T-helper 2 cell treated with Interferon-gamma antibody and Interleukin-4, amounts not matched to agents 5 μg/mL and 100 μg/mL, for 36 hours (primary cell): Measurements from ENCODE around the gene VWA8.

ENCODE experiments used
- DNase-seq: peaks from one replicate; pipeline ENCODE4 v3.0.0; 2021; ENCODE audit warnings: low spot score
- H3K27ac Mint-ChIP-seq: one replicate; pipeline ENCODE4 v1.8.0; 2021; ENCODE audit warnings: mild to moderate bottlenecking, mixed read lengths
- H3K27me3 Mint-ChIP-seq: one replicate; pipeline ENCODE4 v1.8.0; 2021; ENCODE audit warnings: low read depth, mixed read lengths
- H3K36me3 Mint-ChIP-seq: one replicate; pipeline ENCODE4 v1.8.0; 2021; ENCODE audit warnings: low read depth, mixed read lengths
- H3K4me1 Mint-ChIP-seq: one replicate; pipeline ENCODE4 v1.8.0; 2021; ENCODE audit warnings: low read depth, mixed read lengths
- H3K4me3 Mint-ChIP-seq: one replicate; pipeline ENCODE4 v1.8.0; 2022; ENCODE audit warnings: mild to moderate bottlenecking, moderate library complexity, mixed read lengths
- H3K9me3 Mint-ChIP-seq: one replicate; pipeline ENCODE4 v1.8.0; 2021; ENCODE audit warnings: mixed read lengths

Gene VWA8

DNA sequence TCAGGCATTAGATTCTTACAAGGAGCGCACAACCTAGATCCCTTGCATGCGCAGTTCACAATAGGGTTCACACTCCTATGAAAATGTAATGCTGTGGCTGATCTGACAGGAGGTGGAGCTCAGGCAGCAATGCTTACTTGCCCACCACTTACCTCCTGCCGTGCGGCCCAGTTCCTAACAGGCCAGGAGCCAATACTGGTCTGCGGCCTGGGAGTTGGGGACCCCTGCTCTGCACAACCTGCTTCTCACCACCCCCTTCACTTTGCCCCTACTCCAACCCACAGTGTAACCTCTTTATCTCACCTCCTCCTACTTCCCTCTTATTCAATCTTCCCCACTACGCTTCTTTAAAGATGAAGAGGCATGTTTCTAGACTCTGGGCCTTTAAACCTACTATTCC, 263.3 kb downstream of the VWA8 start:
- no peaks in the 10 kb centered on the region for H3K9me3 Mint-ChIP-seq
- peaks cover 5% of the 10 kb centered on the region for H3K36me3 Mint-ChIP-seq
- no peak for DNase-seq
- no peak overlapping the region for H3K4me3 Mint-ChIP-seq
- no peak overlapping the region for H3K27ac Mint-ChIP-seq
- H3K4me1 Mint-ChIP-seq: peaks cover 3% of the 10 kb centered on the region
- no peaks in the 10 kb centered on the region for H3K27me3 Mint-ChIP-seq

DNA sequence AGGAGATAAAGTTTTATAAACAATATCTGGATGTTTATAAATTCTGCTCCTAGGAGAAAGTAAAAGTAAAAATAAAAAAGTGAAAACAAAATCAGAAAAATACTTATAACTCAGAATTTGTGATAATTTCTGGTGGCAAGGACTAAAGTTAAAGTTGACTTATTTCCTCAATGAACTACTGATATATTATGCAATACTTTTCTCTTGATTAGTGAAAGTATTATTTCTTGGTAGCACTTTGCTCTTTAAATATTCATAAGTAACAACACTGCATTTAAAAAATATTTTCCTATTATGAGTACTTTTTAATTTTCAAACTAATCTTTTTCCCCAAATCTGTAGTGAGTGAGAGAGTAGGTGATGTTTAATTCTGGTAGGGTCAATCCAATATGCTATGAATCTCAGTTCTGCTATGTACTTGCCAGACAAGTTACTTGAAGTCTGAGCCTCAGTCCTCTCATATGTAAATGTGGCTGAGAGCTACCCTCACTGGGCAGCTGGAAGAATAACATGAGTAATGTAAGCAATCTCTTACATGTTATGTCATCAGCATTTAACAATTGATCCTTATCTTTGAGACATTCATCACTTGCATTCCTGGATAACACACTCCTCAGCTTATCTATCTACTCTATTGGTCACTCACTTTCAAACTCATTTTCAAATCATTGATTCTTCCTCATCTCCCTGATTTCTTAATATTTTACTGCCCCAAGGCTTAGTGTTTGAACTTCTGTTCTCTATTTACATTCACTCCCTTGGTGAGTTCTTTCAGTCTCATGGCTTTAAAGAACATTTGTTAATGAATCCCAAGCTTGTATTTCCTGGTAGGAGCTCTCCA, 264.5 kb downstream of the VWA8 start:
- no peak overlapping the region for H3K4me3 Mint-ChIP-seq
- H3K36me3 Mint-ChIP-seq: peaks cover 5% of the 10 kb centered on the region
- no peak for DNase-seq
- H3K27ac Mint-ChIP-seq: no peak overlapping the region
- H3K27me3 Mint-ChIP-seq: no peaks in the 10 kb centered on the region
- H3K9me3 Mint-ChIP-seq: no peaks in the 10 kb centered on the region
- H3K4me1 Mint-ChIP-seq: peaks cover 3% of the 10 kb centered on the region

DNA sequence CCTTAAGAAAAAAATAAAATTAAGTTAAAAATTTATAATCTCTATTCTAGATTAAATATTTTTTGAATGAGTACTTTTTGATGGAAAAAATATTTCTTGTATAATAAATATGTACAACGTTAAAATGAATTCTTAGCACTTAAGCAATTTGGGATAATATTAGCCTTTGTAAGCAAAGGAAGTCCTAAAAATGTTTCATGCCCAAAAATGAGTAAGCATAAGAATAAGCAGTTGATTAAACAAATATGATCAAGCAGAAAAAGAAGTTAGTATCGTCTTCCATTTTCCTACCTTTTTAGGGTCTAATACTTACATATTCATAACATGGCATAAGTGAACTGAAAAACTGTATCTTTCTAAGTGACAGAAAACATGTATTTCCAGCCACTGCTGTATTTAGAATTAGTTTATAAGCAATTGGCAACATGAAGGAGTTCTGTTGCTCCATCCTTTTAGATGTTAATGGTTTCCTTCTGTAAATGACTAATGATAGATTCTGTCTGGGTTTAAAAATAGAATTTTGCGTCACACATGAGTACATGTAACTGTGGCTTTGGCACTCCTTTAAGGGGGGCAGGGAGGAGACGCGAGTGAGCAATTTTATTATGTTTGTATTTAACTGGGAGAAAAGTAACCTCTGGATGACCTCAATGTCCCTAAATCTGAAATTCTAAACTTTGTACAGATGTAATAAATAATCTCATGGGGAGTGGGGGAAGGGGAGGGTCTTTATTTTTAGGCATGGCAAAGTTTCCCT, 266.2 kb downstream of the VWA8 start:
- H3K27ac Mint-ChIP-seq: no peak overlapping the region
- no peaks in the 10 kb centered on the region for H3K27me3 Mint-ChIP-seq
- peaks cover 3% of the 10 kb centered on the region for H3K4me1 Mint-ChIP-seq
- H3K9me3 Mint-ChIP-seq: no peaks in the 10 kb centered on the region
- peaks cover 10% of the 10 kb centered on the region for H3K36me3 Mint-ChIP-seq
- no peak overlapping the region for H3K4me3 Mint-ChIP-seq
- DNase-seq: no peak

DNA sequence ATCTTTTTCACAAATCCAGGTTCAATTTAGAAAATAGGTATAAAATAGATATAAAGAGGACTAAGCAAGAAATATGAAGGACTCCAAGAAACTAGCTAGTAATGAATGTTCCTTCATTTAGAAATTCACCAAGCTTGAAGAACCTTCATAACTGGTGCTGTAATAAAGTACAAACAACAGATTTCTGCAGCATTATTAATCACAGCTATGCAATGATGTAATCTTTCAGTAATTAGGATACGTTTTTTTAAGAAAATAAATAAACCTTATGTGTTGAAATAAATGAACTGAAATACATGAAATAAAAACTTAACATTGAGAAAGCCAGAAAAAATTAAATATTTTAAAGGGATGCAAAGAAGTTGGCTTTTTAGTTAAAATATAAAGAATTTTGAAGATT, 267.5 kb downstream of the VWA8 start:
- H3K36me3 Mint-ChIP-seq: peaks cover 8% of the 10 kb centered on the region
- no peak for DNase-seq
- H3K4me3 Mint-ChIP-seq: no peak overlapping the region
- no peaks in the 10 kb centered on the region for H3K9me3 Mint-ChIP-seq
- H3K27me3 Mint-ChIP-seq: no peaks in the 10 kb centered on the region
- no peak overlapping the region for H3K27ac Mint-ChIP-seq
- peaks cover 3% of the 10 kb centered on the region for H3K4me1 Mint-ChIP-seq

DNA sequence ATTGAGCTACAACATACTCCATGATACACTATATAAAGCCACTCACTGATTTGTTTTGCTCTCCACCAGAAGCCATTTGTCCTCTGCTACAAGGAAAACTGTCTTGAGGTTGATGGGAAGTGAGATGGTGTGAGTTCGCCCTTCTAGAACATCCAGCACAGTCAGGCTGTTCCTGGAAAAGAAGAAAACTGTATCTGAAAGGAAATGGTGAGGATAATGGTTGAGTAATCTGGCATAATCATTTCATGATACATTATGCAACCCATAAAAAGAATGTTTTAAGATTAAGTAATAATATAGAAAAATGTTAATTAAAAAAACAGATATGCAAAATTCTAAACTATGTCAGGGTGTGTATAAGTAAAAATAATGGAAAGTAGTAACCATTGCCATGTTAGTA, 269.6 kb downstream of the VWA8 start:
- peaks cover 8% of the 10 kb centered on the region for H3K36me3 Mint-ChIP-seq
- no peaks in the 10 kb centered on the region for H3K4me1 Mint-ChIP-seq
- H3K4me3 Mint-ChIP-seq: no peak overlapping the region
- no peaks in the 10 kb centered on the region for H3K27me3 Mint-ChIP-seq
- DNase-seq: no peak
- H3K27ac Mint-ChIP-seq: no peak overlapping the region
- H3K9me3 Mint-ChIP-seq: no peaks in the 10 kb centered on the region

DNA sequence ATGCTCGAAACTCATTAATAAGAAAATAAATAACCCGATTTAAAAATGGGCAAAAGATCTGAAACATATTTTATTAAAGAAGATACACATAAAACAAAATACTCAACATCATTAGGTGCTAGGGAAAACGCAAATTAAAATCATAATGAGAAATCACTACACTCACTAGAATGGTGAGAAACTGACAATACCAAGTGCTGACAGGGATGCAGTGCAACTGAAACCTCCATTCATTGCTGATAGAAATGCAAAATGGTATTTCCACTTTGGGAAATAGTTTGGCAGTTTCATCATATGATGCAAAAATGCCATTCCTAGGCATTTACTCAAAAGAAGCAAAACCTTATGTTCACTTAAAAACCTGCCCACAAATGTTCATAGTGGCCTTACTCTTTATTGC, 278.1 kb downstream of the VWA8 start:
- no peaks in the 10 kb centered on the region for H3K27me3 Mint-ChIP-seq
- no peak for DNase-seq
- H3K4me1 Mint-ChIP-seq: no peaks in the 10 kb centered on the region
- H3K36me3 Mint-ChIP-seq: peaks cover 7% of the 10 kb centered on the region
- no peak overlapping the region for H3K27ac Mint-ChIP-seq
- no peak overlapping the region for H3K4me3 Mint-ChIP-seq
- H3K9me3 Mint-ChIP-seq: no peaks in the 10 kb centered on the region

DNA sequence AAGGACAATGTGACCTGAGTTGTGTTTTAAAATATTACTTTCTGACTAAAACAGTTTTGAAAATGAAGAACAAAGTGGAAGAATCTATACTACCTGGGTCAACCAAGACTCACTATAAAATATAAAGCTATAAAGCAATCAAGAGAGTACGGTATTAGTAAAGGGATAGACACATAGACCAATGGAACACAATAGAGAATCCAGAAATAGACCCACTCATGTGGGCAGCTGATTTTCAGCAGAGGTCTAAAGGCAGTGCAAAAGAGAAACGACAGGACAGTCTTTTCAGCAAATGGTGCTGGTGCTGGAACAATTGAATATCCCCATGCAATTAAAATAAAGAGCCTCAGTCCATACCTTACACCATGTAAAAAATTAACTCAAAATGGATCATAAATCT, 278.9 kb downstream of the VWA8 start:
- no peaks in the 10 kb centered on the region for H3K27me3 Mint-ChIP-seq
- H3K9me3 Mint-ChIP-seq: no peaks in the 10 kb centered on the region
- H3K4me3 Mint-ChIP-seq: no peak overlapping the region
- H3K4me1 Mint-ChIP-seq: no peaks in the 10 kb centered on the region
- H3K36me3 Mint-ChIP-seq: peaks cover 7% of the 10 kb centered on the region
- DNase-seq: no peak
- no peak overlapping the region for H3K27ac Mint-ChIP-seq

DNA sequence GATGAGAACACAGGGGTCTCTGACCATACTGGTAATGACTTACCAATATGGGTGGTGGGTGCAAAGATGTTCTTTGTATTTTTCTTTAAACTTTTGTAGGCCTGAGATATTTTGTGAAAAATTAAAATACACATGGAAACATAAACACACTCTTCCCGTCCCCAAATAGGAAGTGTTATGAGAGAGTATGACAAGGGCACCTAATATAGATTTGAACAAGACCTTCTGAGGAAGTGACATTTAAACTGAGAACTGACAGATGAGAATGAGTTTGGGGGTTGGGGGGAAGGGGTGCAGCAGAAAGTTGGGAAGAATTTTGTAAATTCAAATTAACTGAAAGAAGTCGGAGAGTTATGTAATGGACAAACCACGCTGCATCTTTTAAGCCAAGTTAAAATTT, 279.3 kb downstream of the VWA8 start:
- Mint-ChIP-seq H3K4me3 (no peak overlapping the region), H3K36me3 (peaks cover 7% of the 10 kb centered on the region), H3K27me3 (no peaks in the 10 kb centered on the region), H3K4me1 (no peaks in the 10 kb centered on the region), H3K27ac (no peak overlapping the region), H3K9me3 (no peaks in the 10 kb centered on the region)
- DNase-seq: no peak

DNA sequence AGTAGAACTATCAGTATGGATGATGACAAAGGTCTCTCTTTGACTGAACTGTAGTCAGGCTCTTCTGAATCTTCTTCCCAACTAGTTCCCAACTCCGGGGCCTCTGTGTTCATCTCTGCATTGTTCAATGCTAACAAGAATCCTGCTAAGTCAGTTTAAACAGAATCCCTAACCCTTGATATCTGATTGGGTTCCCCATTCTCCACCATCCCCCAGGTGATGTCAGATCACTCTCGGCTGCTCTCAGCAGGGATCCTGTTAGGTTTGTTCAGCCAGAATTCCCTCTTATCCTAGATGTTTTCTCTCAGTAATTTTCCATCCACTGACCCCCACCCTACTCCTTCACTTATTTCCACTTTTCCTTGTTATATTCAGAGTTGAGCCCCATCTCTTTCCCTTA, 280.0 kb downstream of the VWA8 start:
- H3K4me1 Mint-ChIP-seq: no peaks in the 10 kb centered on the region
- H3K4me3 Mint-ChIP-seq: no peak overlapping the region
- H3K9me3 Mint-ChIP-seq: no peaks in the 10 kb centered on the region
- no peak overlapping the region for H3K27ac Mint-ChIP-seq
- H3K27me3 Mint-ChIP-seq: no peaks in the 10 kb centered on the region
- peaks cover 7% of the 10 kb centered on the region for H3K36me3 Mint-ChIP-seq
- no peak for DNase-seq

DNA sequence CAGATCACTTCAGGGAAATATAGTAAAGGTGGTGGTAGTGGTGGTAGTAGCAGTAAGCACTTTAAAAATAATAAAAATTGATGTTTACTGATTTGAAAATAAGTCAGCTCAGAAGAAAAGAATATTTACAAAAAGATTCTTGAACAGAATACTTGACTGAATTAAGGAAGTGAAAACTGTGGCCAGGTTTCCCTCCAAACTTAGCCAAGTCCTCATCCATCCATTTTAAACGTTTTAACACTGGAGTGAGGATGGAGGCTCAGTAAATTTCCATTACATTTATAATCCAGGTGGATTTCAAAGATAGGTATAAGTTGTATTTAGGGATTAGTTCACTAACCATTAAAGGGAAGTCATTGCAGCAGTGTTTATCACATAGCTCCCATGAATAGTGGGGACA, 282.1 kb downstream of the VWA8 start:
- DNase-seq: no peak
- peaks cover 5% of the 10 kb centered on the region for H3K36me3 Mint-ChIP-seq
- H3K4me1 Mint-ChIP-seq: no peaks in the 10 kb centered on the region
- no peaks in the 10 kb centered on the region for H3K27me3 Mint-ChIP-seq
- no peak overlapping the region for H3K27ac Mint-ChIP-seq
- no peak overlapping the region for H3K4me3 Mint-ChIP-seq
- H3K9me3 Mint-ChIP-seq: no peaks in the 10 kb centered on the region

DNA sequence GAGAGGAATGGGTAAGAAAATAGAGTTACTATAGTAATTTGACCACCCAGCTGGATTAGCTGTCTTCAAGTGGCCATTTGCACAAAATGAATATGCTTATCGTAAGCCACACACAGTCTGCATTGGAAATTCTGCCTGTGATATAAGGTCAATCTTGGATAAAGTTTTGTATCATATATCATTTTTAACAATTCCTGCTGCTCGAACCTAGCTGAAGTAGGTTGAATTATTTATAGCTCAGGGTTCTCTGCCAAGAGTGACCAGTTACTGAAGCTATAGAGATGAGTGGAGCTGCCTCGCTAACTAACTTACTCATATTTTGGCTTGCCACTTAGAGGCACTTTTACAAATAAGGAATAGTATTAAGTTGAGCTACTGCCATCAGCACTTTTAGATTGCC, 282.7 kb downstream of the VWA8 start:
- no peaks in the 10 kb centered on the region for H3K9me3 Mint-ChIP-seq
- no peak for DNase-seq
- no peaks in the 10 kb centered on the region for H3K4me1 Mint-ChIP-seq
- peaks cover 5% of the 10 kb centered on the region for H3K36me3 Mint-ChIP-seq
- no peak overlapping the region for H3K4me3 Mint-ChIP-seq
- no peak overlapping the region for H3K27ac Mint-ChIP-seq
- H3K27me3 Mint-ChIP-seq: no peaks in the 10 kb centered on the region

DNA sequence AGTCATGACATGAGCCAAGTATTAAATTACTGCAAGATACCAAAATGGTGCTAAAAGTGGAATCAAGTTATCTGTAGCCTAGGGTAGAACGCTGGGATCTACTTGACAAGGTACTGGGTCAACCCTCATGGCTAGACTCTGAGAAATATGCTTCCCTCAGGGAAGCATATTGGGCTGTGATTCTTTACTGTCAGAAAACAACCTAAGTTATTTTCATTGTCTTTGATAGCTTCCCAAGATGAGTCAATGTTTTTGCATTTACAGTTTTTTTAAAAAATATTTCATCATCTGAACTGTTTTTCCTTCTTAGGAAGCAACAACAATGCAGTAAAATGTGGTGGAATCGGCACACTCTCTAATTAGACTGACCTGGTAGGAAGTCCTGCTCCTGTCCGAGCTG, 285.6 kb downstream of the VWA8 start:
- no peaks in the 10 kb centered on the region for H3K4me1 Mint-ChIP-seq
- no peaks in the 10 kb centered on the region for H3K27me3 Mint-ChIP-seq
- DNase-seq: no peak
- H3K4me3 Mint-ChIP-seq: no peak overlapping the region
- no peaks in the 10 kb centered on the region for H3K9me3 Mint-ChIP-seq
- H3K27ac Mint-ChIP-seq: no peak overlapping the region
- H3K36me3 Mint-ChIP-seq: peaks cover under 1% of the 10 kb centered on the region

DNA sequence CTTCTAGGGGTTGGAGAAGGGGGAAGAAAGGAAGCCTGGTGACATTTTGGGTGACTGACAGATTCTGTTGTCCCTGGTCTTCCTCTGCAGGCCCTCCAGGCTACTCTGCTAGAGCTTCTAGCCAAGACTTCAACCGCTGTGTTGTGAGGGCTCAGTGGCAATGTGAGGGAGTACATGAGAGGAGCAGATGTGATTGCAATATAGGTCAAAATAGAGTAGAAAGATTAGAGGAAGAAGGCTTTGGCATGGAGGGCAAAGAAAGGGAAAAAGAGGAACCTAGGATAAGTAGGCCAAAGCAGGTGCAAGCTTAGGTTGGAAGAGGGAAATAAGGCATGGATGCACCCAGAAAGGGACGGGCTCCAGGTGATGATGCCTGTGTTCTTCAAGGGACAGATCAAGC, 286.7 kb downstream of the VWA8 start:
- H3K27ac Mint-ChIP-seq: no peak overlapping the region
- DNase-seq: no peak
- H3K4me3 Mint-ChIP-seq: no peak overlapping the region
- no peaks in the 10 kb centered on the region for H3K9me3 Mint-ChIP-seq
- no peaks in the 10 kb centered on the region for H3K4me1 Mint-ChIP-seq
- H3K36me3 Mint-ChIP-seq: no peaks in the 10 kb centered on the region
- H3K27me3 Mint-ChIP-seq: no peaks in the 10 kb centered on the region

DNA sequence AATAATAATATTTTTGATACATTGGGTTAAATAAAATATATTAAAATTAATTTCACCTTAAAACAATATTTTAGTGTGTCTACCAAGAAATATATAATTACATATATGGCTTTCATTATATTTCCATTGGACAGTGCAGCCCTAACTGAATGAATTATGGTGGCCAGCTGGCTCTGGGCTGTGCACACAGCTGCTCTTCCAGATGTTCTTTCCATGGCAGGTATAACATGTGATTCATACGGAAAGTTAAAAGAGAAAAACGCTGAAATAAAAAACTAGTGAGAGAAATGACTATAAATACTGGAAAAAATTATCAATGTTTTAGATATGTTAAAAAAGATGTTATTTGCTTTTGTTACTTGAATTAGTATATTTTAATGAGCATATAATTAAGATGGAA, 287.3 kb downstream of the VWA8 start:
- H3K4me3 Mint-ChIP-seq: no peak overlapping the region
- no peaks in the 10 kb centered on the region for H3K4me1 Mint-ChIP-seq
- no peaks in the 10 kb centered on the region for H3K36me3 Mint-ChIP-seq
- no peaks in the 10 kb centered on the region for H3K27me3 Mint-ChIP-seq
- DNase-seq: no peak
- H3K27ac Mint-ChIP-seq: no peak overlapping the region
- no peaks in the 10 kb centered on the region for H3K9me3 Mint-ChIP-seq
